Epithelial cell of esophagus (primary cell): Measurements from ENCODE around the gene TMPRSS9.

ENCODE experiments used
- DNase-seq: peaks from one replicate; pipeline ENCODE4 v3.0.0; 2010; ENCODE audit warnings: low read depth
- H3K4me3 ChIP-seq: 2 replicates; pipeline ENCODE4 v1.5.1; 2011; ENCODE audit warnings: mild to moderate bottlenecking, low read length, control low read depth
- CTCF ChIP-seq: IDR thresholded peaks from 2 replicates; pipeline ENCODE4 v1.5.1; 2011; ENCODE audit warnings: low read depth, mild to moderate bottlenecking, low read length, control low read depth, inconsistent platforms; ENCODE audit not compliant: insufficient read depth; ENCODE audit errors: missing control alignments

Gene TMPRSS9

GRCh38 chr19:2423915-2424685 lies 64.0 kb downstream of the TMPRSS9 start:
- H3K4me3 ChIP-seq, result no peak overlapping the region
- no peak for TF ChIP-seq CTCF
- DNase-seq, result no peak

GRCh38 chr19:2424686-2425621 lies 64.9 kb downstream of the TMPRSS9 start:
- TF ChIP-seq CTCF, result peak; percentile 51
- H3K4me3 ChIP-seq, result peak overlapping the region; percentile 81
- peak; percentile 78 for DNase-seq

- DNase-seq, result no peak
- H3K4me3 ChIP-seq, result peak overlapping the region; percentile 81
- no peak for TF ChIP-seq CTCF
These were observed 65.8 kb downstream of the TMPRSS9 start for GRCh38 chr19:2425622-2426581.

GRCh38 chr19:2426611-2427428 lies 66.8 kb downstream of the TMPRSS9 start:
- DNase-seq, result peak; percentile 35
- H3K4me3 ChIP-seq, result peak overlapping the region; percentile 81
- TF ChIP-seq CTCF, result no peak

GRCh38 chr19:2427429-2428320 lies 67.6 kb downstream of the TMPRSS9 start, which contains the start of gene TIMM13:
Gene TIMM13, minus strand, starts transcription at chr19:2427586. Its CDS starts 53 bp downstream, at chr19:2427533.
- H3K4me3 ChIP-seq, result peak within 1 kb of the TSS; percentile 81
- no peak for TF ChIP-seq CTCF
- peak; percentile 96 for DNase-seq
